Measurements from ENCODE around the gene DEFB128.

DEFB128 gene

DNA sequence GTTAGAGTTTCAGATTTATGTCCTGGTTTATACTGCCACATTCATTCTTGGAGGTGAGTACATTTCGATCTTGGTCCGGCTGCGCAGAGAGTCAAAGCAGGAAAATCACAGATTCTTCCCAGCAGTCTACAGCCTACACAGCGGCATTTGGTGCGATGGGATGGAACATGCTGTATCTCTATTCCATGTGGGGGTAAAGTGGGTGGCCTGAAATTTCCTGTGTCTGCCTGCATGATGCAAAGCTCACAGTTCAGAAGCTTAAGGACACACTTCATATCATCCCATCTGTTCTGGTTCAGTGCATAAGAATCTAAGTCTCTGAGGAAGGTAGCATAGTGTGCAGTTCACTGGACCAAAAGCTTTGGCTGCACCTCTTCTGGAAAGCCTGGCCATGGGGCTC lies 32.4 kb downstream of the DEFB128 start, which contains the start of gene DEFB127:
DEFB127 (plus strand) TSS at position 301 of the 400 bp plus-strand sequence; CDS start at position 392, 91 bp downstream.
- DNase-seq, result no peak

DNA sequence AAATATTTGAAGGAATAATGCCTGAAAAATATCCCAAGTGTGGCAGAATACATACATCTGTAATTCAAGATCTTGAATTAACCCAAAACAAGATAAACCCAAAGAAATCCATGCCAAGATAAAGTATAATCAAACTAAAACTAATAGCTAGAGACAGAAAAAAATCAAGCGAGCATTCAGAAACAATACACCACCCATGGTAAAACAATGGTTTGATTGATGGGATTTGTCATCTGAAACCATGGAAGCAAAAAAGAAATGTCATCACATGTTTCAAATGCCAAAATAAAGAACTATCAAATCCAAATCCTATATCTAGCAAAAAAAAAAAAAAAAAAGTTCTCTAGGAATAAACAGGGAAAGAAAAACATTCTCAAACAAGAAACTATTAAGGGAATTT lies 37.4 kb downstream of the DEFB128 start:
- DNase-seq, result no peak

DNA sequence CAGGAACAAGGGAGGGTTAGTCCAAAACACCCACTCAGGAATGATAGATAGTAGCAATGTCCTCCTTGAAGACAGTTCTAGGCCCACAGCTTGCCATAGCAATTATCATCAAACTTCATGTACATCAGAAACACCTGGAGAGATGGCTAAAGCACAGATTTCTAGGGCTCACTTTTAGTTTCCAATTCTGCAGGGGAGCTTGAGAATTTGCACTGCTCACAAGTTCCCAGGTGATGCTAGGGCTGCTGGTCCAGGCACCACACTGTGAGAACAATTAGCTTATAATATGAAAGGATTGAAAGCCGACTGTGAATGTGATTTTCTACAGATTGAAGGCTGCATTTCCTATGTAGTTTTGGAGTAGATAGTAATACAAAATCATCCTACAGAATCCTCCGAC lies 43.6 kb downstream of the DEFB128 start:
- DNase-seq, result no peak

DNA sequence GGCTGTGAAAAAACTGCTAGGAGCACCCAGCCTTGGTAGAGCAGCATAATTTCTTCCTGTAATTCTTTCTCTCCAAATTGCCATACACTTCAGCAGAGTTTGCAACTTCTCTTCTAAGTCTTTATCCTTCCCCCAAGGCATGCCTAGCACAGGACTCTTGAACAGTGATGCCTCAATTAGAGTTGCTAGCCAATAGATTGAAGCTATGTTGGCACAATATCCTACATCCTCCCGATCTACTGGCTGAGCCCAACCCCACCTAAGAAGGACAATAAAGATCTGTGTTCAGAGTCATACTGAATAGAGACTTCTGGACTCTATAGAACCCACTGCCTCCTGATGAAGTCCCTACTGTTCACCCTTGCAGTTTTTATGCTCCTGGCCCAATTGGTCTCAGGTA lies 47.2 kb downstream of the DEFB128 start, which contains the start of gene DEFB126:
DEFB126 (plus strand) TSS at position 301 of the 400 bp plus-strand sequence; CDS start at position 340, 39 bp downstream.
- no peak for DNase-seq
